Kidney (tissue), 14 donors: ENCODE data around the gene CD33. TPM values are rescaled to one million over a fixed set of nuclear protein-coding genes. Genes with fewer than 3 reads are reported as not detected.

Experiments used
- DNase-seq, 5 donors: peaks; one replicate each; pipeline ENCODE4 v3.0.0-alpha.2; 2013 to 2020
- FAIRE-seq: peaks from 2 replicates; lab custom pipeline; 2012; peaks lifted over from hg19 to GRCh38; lab: Jason Lieb, UNC
- H3K27ac ChIP-seq, 2 donors: one replicate each; pipeline ENCODE4 v1.7.0; 2013; ENCODE audit warnings: low read depth in 2 of 2, low read length in 2 of 2, inconsistent platforms in 1 of 2
- H3K27me3 ChIP-seq: one replicate; pipeline ENCODE4 v1.7.1; 2013; ENCODE audit warnings: low read length, inconsistent platforms; ENCODE audit not compliant: control insufficient read depth, insufficient read depth
- H3K36me3 ChIP-seq, 3 donors: one replicate each; pipeline versions ENCODE4 v1.7.0 to v1.7.1; 2013; ENCODE audit warnings: low read length in 3 of 3, control low read depth in 1 of 3, inconsistent platforms in 1 of 3; ENCODE audit not compliant: insufficient read depth in 3 of 3, control insufficient read depth in 2 of 3
- H3K4me1 ChIP-seq, 3 donors: one replicate each; pipeline versions ENCODE4 v1.7.0 to v1.7.1; 2013; ENCODE audit warnings: low read length in 3 of 3, inconsistent platforms in 1 of 3, low read depth in 1 of 3; ENCODE audit not compliant: control insufficient read depth in 2 of 3, insufficient read depth in 2 of 3
- H3K4me3 ChIP-seq, 3 donors: one replicate each; pipeline versions ENCODE4 v1.7.0 to v1.8.1; 2013; ENCODE audit warnings: low read length in 3 of 3, control low read depth in 1 of 3, inconsistent platforms in 1 of 3
- H3K9ac ChIP-seq, 3 donors: one replicate each; pipeline versions ENCODE4 v1.7.0 to v1.7.1; 2013; ENCODE audit warnings: low read length in 3 of 3, control low read depth in 1 of 3, inconsistent platforms in 1 of 3
- H3K9me3 ChIP-seq, 3 donors: one replicate each; pipeline versions ENCODE4 v1.7.0 to v1.7.1; 2013; ENCODE audit warnings: low read length in 3 of 3, control low read depth in 1 of 3, inconsistent platforms in 1 of 3; ENCODE audit not compliant: control insufficient read depth in 2 of 3, insufficient read depth in 1 of 3
- CTCF ChIP-seq: IDR thresholded peaks from 3 replicates; pipeline ENCODE4 v1.5.1; 2012; ENCODE audit warnings: mild to moderate bottlenecking, moderate library complexity, borderline replicate concordance; ENCODE audit not compliant: insufficient read depth; ENCODE audit errors: extremely low read depth
- intact Hi-C: fragments of 100-400 bp; cut with DNase I; formaldehyde crosslinking; loops from one replicate; pipeline ENCODE4 v1.11.1; 2022
- polyA plus RNA-seq: library from polyadenylated mRNA; stranded (reverse); fragments of 350-450 nt; fragmentation: Illumina TruSeq; extraction: RNeasy Lipid Tissue Mini Kit (QIAGEN cat#74804); gene quantifications from one replicate; pipeline ENCODE4 v1.2.3, GENCODE V29; 2014; ENCODE audit warnings: low read depth, low replicate concordance; ENCODE audit not compliant: insufficient read depth
- total RNA-seq: library from RNA; stranded (reverse); fragmentation: NEBNext Ultra II Directional; extraction: Animal tissue kit (Norgen Biotek cat#: 25700); gene quantifications from one replicate; pipeline ENCODE4 v1.2.1, GENCODE V29; 2021
- donor health status: control.
- donor health status: control.
- donor health status: control.
- donor health status: control.
- donor health status: control.
- donor health status: DM: yes; HTN: yes; CAD: no.
- donor health status: Normal renal cell carcinoma (clear cell type).

The CD33 gene
- total and polyA plus RNA-seq, 2 donors from 2014 or later = 2.6 to 14.0 TPM

- DNase-seq = no peak
- no peak overlapping the region for H3K4me3 ChIP-seq
- H3K9ac ChIP-seq = no peak overlapping the region
- no peak overlapping the region for H3K27ac ChIP-seq
- no peaks in the 10 kb centered on the region for H3K27me3 ChIP-seq
- no peaks in the 10 kb centered on the region for H3K4me1 ChIP-seq
- no peak for TF ChIP-seq CTCF
- intact Hi-C loops = no loop called here
- H3K36me3 ChIP-seq = no peaks in the 10 kb centered on the region
- FAIRE-seq = no peak
- H3K9me3 ChIP-seq = no peaks in the 10 kb centered on the region
Observed at GRCh38 chr19:51252306-51253079, 27.6 kb downstream of the CD33 start.

GRCh38 chr19:51253088-51253806 lies 28.4 kb downstream of the CD33 start:
- intact Hi-C loops = no loop called here
- H3K9ac ChIP-seq = no peak overlapping the region
- no peaks in the 10 kb centered on the region for H3K27me3 ChIP-seq
- no peaks in the 10 kb centered on the region for H3K9me3 ChIP-seq
- no peak for DNase-seq
- H3K4me3 ChIP-seq = no peak overlapping the region
- no peaks in the 10 kb centered on the region for H3K4me1 ChIP-seq
- no peaks in the 10 kb centered on the region for H3K36me3 ChIP-seq
- no peak for TF ChIP-seq CTCF
- no peak for FAIRE-seq
- H3K27ac ChIP-seq = no peak overlapping the region

GRCh38 chr19:51256155-51256625 lies 31.3 kb downstream of the CD33 start:
- no peak overlapping the region for H3K27ac ChIP-seq
- intact Hi-C loops = no loop called here
- no peaks in the 10 kb centered on the region for H3K27me3 ChIP-seq
- DNase-seq (no peak), FAIRE-seq (no peak)
- H3K4me1 ChIP-seq = no peaks in the 10 kb centered on the region
- H3K36me3 ChIP-seq = no peaks in the 10 kb centered on the region
- H3K4me3 ChIP-seq = no peak overlapping the region
- no peak overlapping the region for H3K9ac ChIP-seq
- no peaks in the 10 kb centered on the region for H3K9me3 ChIP-seq
- TF ChIP-seq CTCF = no peak
